GM12892 (cell line): ENCODE measurements around the gene ATP4B.
"Not testable (repeated sequence)": the region's sequence is repeated elsewhere in the genome, so short reads cannot be mapped to it uniquely, and the experiment has no call there.

Source experiments
- POLR2A ChIP-seq: IDR thresholded peaks from 2 replicates; pipeline ENCODE4 v1.6.1; 2011; ENCODE audit warnings: low read depth, low read length, control low read depth
- POLR2AphosphoS5 ChIP-seq: IDR thresholded peaks from 2 replicates; pipeline ENCODE4 v1.6.1; 2011; ENCODE audit warnings: low read depth, low read length, control low read depth
- TAF1 ChIP-seq: IDR thresholded peaks from 2 replicates; pipeline ENCODE4 v1.6.1; 2011; ENCODE audit warnings: low read depth, mild to moderate bottlenecking, control low read depth, low read length, borderline replicate concordance

GRCh38 chr13:113621986-113622550, 35.9 kb downstream of the ATP4B start:
- TF ChIP-seq TAF1, POLR2AphosphoS5, POLR2A: not testable (repeated sequence)
